Measurements from ENCODE around the gene RSF1.

DNA sequence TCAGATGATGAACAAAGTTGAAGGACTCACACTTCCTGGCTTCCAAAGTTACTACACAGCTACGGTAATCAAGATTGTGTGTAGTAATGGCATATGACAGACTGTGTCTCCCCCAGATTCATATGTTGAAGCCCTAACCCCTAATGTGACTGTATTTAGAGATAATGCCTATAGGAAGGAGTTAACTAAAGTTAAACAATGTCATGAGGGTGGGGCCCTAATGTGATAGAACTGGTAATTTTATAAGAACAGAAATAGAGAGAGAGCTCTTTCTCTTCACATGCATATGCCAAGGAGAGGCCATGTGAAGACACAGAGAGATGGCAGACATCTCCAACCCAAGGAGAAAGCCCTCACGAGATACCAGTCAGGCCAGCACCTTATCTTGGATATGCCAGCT is 8.4 kb upstream of the RSF1 start:
- no peak for TF ChIP-seq POLR2AphosphoS5 (IDR thresholded peaks at IDR 0.05; ENCODE audit: low read depth)
- TF ChIP-seq, protein P1, sequence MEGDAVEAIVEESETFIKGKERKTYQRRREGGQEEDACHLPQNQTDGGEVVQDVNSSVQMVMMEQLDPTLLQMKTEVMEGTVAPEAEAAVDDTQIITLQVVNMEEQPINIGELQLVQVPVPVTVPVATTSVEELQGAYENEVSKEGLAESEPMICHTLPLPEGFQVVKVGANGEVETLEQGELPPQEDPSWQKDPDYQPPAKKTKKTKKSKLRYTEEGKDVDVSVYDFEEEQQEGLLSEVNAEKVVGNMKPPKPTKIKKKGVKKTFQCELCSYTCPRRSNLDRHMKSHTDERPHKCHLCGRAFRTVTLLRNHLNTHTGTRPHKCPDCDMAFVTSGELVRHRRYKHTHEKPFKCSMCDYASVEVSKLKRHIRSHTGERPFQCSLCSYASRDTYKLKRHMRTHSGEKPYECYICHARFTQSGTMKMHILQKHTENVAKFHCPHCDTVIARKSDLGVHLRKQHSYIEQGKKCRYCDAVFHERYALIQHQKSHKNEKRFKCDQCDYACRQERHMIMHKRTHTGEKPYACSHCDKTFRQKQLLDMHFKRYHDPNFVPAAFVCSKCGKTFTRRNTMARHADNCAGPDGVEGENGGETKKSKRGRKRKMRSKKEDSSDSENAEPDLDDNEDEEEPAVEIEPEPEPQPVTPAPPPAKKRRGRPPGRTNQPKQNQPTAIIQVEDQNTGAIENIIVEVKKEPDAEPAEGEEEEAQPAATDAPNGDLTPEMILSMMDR (conservative IDR thresholded peaks at IDR 0.05; ENCODE audit: low read depth in 2 of 2) = no peak
- TF ChIP-seq, protein P2, sequence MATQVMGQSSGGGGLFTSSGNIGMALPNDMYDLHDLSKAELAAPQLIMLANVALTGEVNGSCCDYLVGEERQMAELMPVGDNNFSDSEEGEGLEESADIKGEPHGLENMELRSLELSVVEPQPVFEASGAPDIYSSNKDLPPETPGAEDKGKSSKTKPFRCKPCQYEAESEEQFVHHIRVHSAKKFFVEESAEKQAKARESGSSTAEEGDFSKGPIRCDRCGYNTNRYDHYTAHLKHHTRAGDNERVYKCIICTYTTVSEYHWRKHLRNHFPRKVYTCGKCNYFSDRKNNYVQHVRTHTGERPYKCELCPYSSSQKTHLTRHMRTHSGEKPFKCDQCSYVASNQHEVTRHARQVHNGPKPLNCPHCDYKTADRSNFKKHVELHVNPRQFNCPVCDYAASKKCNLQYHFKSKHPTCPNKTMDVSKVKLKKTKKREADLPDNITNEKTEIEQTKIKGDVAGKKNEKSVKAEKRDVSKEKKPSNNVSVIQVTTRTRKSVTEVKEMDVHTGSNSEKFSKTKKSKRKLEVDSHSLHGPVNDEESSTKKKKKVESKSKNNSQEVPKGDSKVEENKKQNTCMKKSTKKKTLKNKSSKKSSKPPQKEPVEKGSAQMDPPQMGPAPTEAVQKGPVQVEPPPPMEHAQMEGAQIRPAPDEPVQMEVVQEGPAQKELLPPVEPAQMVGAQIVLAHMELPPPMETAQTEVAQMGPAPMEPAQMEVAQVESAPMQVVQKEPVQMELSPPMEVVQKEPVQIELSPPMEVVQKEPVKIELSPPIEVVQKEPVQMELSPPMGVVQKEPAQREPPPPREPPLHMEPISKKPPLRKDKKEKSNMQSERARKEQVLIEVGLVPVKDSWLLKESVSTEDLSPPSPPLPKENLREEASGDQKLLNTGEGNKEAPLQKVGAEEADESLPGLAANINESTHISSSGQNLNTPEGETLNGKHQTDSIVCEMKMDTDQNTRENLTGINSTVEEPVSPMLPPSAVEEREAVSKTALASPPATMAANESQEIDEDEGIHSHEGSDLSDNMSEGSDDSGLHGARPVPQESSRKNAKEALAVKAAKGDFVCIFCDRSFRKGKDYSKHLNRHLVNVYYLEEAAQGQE (IDR thresholded peaks at IDR 0.05; ENCODE audit: unreplicated experiment) = no peak
- no peak for TF ChIP-seq CREB1 (CRISPR knock-in tag; IDR thresholded peaks at IDR 0.05; ENCODE audit: low read depth)
- no peak for TF ChIP-seq EZH2 (IDR thresholded peaks at IDR 0.05; ENCODE audit: low read depth, unreplicated experiment)
- TF ChIP-seq EZH2phosphoT487 (IDR thresholded peaks at IDR 0.05; ENCODE audit: unreplicated experiment) = no peak
- no peak for TF ChIP-seq STAT1 (IDR thresholded peaks at IDR 0.05; ENCODE audit: unreplicated experiment)
- TF ChIP-seq, protein P3, sequence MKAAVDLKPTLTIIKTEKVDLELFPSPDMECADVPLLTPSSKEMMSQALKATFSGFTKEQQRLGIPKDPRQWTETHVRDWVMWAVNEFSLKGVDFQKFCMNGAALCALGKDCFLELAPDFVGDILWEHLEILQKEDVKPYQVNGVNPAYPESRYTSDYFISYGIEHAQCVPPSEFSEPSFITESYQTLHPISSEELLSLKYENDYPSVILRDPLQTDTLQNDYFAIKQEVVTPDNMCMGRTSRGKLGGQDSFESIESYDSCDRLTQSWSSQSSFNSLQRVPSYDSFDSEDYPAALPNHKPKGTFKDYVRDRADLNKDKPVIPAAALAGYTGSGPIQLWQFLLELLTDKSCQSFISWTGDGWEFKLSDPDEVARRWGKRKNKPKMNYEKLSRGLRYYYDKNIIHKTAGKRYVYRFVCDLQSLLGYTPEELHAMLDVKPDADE (IDR thresholded peaks at IDR 0.05) = no peak
- TF ChIP-seq, protein P4, sequence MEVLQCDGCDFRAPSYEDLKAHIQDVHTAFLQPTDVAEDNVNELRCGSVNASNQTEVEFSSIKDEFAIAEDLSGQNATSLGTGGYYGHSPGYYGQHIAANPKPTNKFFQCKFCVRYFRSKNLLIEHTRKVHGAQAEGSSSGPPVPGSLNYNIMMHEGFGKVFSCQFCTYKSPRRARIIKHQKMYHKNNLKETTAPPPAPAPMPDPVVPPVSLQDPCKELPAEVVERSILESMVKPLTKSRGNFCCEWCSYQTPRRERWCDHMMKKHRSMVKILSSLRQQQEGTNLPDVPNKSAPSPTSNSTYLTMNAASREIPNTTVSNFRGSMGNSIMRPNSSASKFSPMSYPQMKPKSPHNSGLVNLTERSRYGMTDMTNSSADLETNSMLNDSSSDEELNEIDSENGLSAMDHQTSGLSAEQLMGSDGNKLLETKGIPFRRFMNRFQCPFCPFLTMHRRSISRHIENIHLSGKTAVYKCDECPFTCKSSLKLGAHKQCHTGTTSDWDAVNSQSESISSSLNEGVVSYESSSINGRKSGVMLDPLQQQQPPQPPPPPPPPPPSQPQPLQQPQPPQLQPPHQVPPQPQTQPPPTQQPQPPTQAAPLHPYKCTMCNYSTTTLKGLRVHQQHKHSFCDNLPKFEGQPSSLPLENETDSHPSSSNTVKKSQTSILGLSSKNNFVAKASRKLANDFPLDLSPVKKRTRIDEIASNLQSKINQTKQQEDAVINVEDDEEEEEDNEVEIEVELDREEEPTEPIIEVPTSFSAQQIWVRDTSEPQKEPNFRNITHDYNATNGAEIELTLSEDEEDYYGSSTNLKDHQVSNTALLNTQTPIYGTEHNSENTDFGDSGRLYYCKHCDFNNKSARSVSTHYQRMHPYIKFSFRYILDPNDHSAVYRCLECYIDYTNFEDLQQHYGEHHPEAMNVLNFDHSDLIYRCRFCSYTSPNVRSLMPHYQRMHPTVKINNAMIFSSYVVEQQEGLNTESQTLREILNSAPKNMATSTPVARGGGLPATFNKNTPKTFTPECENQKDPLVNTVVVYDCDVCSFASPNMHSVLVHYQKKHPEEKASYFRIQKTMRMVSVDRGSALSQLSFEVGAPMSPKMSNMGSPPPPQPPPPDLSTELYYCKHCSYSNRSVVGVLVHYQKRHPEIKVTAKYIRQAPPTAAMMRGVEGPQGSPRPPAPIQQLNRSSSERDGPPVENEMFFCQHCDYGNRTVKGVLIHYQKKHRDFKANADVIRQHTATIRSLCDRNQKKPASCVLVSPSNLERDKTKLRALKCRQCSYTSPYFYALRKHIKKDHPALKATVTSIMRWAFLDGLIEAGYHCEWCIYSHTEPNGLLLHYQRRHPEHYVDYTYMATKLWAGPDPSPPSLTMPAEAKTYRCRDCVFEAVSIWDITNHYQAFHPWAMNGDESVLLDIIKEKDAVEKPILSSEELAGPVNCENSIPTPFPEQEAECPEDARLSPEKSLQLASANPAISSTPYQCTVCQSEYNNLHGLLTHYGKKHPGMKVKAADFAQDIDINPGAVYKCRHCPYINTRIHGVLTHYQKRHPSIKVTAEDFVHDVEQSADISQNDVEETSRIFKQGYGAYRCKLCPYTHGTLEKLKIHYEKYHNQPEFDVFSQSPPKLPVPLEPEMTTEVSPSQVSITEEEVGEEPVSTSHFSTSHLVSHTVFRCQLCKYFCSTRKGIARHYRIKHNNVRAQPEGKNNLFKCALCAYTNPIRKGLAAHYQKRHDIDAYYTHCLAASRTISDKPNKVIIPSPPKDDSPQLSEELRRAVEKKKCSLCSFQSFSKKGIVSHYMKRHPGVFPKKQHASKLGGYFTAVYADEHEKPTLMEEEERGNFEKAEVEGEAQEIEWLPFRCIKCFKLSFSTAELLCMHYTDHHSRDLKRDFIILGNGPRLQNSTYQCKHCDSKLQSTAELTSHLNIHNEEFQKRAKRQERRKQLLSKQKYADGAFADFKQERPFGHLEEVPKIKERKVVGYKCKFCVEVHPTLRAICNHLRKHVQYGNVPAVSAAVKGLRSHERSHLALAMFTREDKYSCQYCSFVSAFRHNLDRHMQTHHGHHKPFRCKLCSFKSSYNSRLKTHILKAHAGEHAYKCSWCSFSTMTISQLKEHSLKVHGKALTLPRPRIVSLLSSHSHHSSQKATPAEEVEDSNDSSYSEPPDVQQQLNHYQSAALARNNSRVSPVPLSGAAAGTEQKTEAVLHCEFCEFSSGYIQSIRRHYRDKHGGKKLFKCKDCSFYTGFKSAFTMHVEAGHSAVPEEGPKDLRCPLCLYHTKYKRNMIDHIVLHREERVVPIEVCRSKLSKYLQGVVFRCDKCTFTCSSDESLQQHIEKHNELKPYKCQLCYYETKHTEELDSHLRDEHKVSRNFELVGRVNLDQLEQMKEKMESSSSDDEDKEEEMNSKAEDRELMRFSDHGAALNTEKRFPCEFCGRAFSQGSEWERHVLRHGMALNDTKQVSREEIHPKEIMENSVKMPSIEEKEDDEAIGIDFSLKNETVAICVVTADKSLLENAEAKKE (CRISPR knock-in tag; IDR thresholded peaks at IDR 0.05) = no peak
- TF ChIP-seq JUNB (IDR thresholded peaks at IDR 0.05; ENCODE audit: unreplicated experiment) = no peak
- TF ChIP-seq ZNF331 (CRISPR knock-in tag; IDR thresholded peaks at IDR 0.05; ENCODE audit: low read depth) = no peak

Data from GM23338 (cell line).